H9 (cell line): Measurements from ENCODE around the gene RDM1. TPM values are rescaled to one million over a fixed set of nuclear protein-coding genes. Genes with fewer than 3 reads are reported as not detected.

Experiments used
- DNase-seq: peaks from one replicate; pipeline ENCODE4 v3.0.0-alpha.2; 2017
- H2AFZ ChIP-seq: one replicate; pipeline ENCODE4 v1.6.1; 2013; ENCODE audit warnings: mild to moderate bottlenecking, low read length, control low read depth, moderate library complexity
- H2AK5ac ChIP-seq: 2 replicates; pipeline ENCODE4 v1.6.1; 2013; ENCODE audit warnings: low read length, control low read depth, mixed read lengths; ENCODE audit not compliant: insufficient read length
- H2BK120ac ChIP-seq: one replicate; pipeline ENCODE4 v1.6.1; 2013; ENCODE audit warnings: low read depth, mild to moderate bottlenecking, low read length, control low read depth, inconsistent platforms; ENCODE audit not compliant: poor library complexity, severe bottlenecking
- H2BK12ac ChIP-seq: 2 replicates; pipeline ENCODE4 v1.6.1; 2013; ENCODE audit warnings: low read length, control low read depth, mixed read lengths, low read depth; ENCODE audit not compliant: insufficient read length
- H2BK15ac ChIP-seq: 2 replicates; pipeline ENCODE4 v1.6.1; 2013; ENCODE audit warnings: low read depth, low read length, control low read depth
- H2BK20ac ChIP-seq: one replicate; pipeline ENCODE4 v1.6.1; 2013; ENCODE audit warnings: low read depth, mild to moderate bottlenecking, low read length, control low read depth, inconsistent platforms; ENCODE audit not compliant: poor library complexity, severe bottlenecking
- H2BK5ac ChIP-seq: 2 replicates; pipeline ENCODE4 v1.6.1; 2013; ENCODE audit warnings: low read length, control low read depth, mixed read lengths; ENCODE audit not compliant: insufficient read length
- H3K14ac ChIP-seq: 2 replicates; pipeline ENCODE4 v1.6.1; 2013; ENCODE audit warnings: low read length, control low read depth; ENCODE audit not compliant: insufficient read depth
- H3K18ac ChIP-seq: 2 replicates; pipeline ENCODE4 v1.6.1; 2013; ENCODE audit warnings: low read depth, mild to moderate bottlenecking, mixed read lengths, low read length, control low read depth; ENCODE audit not compliant: insufficient read length
- H3K23ac ChIP-seq: 2 replicates; pipeline ENCODE4 v1.6.1; 2013; ENCODE audit warnings: low read length, control low read depth, mixed read lengths, low read depth; ENCODE audit not compliant: insufficient read length
- H3K23me2 ChIP-seq: 2 replicates; pipeline ENCODE4 v1.6.1; 2013; ENCODE audit warnings: low read depth, mild to moderate bottlenecking, mixed read lengths, low read length, control low read depth; ENCODE audit not compliant: insufficient read length, poor library complexity, severe bottlenecking
- H3K27ac ChIP-seq: 2 replicates; pipeline ENCODE4 v1.5.1; 2013; ENCODE audit warnings: low read length, control low read depth, mixed read lengths, low read depth; ENCODE audit not compliant: insufficient read length
- H3K27me3 ChIP-seq: 2 replicates; pipeline ENCODE4 v1.6.1; 2013; ENCODE audit warnings: low read length, control low read depth, inconsistent platforms; ENCODE audit not compliant: insufficient read depth
- H3K4ac ChIP-seq: 2 replicates; pipeline ENCODE4 v1.6.1; 2013; ENCODE audit warnings: low read depth, mild to moderate bottlenecking, control low read depth, inconsistent platforms, low read length, moderate library complexity
- H3K4me1 ChIP-seq: 2 replicates; pipeline ENCODE4 v1.6.1; 2013; ENCODE audit warnings: low read length, control low read depth, inconsistent platforms; ENCODE audit not compliant: insufficient read depth
- H3K4me2 ChIP-seq: 2 replicates; pipeline ENCODE4 v1.6.1; 2013; ENCODE audit warnings: low read length, control low read depth, mixed read lengths; ENCODE audit not compliant: insufficient read length, insufficient read depth
- H3K56ac ChIP-seq: 2 replicates; pipeline ENCODE4 v1.6.1; 2013; ENCODE audit warnings: low read depth, mild to moderate bottlenecking, mixed read lengths, low read length, control low read depth; ENCODE audit not compliant: insufficient read length
- H3K79me1 ChIP-seq: 2 replicates; pipeline ENCODE4 v1.6.1; 2013; ENCODE audit warnings: low read depth, mild to moderate bottlenecking, moderate library complexity, low read length, control low read depth, inconsistent platforms; ENCODE audit not compliant: insufficient read depth, poor library complexity, severe bottlenecking
- H3K79me2 ChIP-seq: 2 replicates; pipeline ENCODE4 v1.6.1; 2013; ENCODE audit warnings: low read length, control low read depth, inconsistent platforms; ENCODE audit not compliant: insufficient read depth
- H3K9ac ChIP-seq: 2 replicates; pipeline ENCODE4 v1.6.1; 2013; ENCODE audit warnings: low read length, control low read depth, mixed read lengths; ENCODE audit not compliant: insufficient read length; ENCODE audit errors: extremely low read depth
- H3K9me3 ChIP-seq: one replicate; pipeline ENCODE4 v1.6.1; 2013; ENCODE audit warnings: low read depth, low read length, inconsistent platforms; ENCODE audit not compliant: control insufficient read depth
- H3T11ph ChIP-seq: one replicate; pipeline ENCODE4 v1.6.1; 2013; ENCODE audit warnings: mild to moderate bottlenecking, low read length, control low read depth, inconsistent platforms
- H4K20me1 ChIP-seq: one replicate; pipeline ENCODE4 v1.6.1; 2013; ENCODE audit not compliant: control insufficient read depth, insufficient read length, insufficient read depth
- H4K5ac ChIP-seq: 2 replicates; pipeline ENCODE4 v1.6.1; 2013; ENCODE audit warnings: low read depth, mild to moderate bottlenecking, mixed read lengths, low read length, control low read depth; ENCODE audit not compliant: insufficient read length
- H4K8ac ChIP-seq: replicated peaks from 2 replicates; pipeline ENCODE4 v1.6.1; 2013; ENCODE audit warnings: low read length, control low read depth, mixed read lengths, low read depth; ENCODE audit not compliant: insufficient read length
- H4K91ac ChIP-seq: 2 replicates; pipeline ENCODE4 v1.6.1; 2013; ENCODE audit warnings: low read depth, mild to moderate bottlenecking, moderate library complexity, mixed read lengths, low read length, control low read depth; ENCODE audit not compliant: insufficient read length
- H3K27ac Mint-ChIP-seq, 3 experiments: 2 replicates in 2 of 3; 3 replicates in 1 of 3; pipeline ENCODE4 v1.8.0; 2020 to 2021; ENCODE audit warnings: mixed read lengths in 3 of 3, mild to moderate bottlenecking in 1 of 3, moderate library complexity in 1 of 3
- H3K27me3 Mint-ChIP-seq: 2 replicates; pipeline ENCODE4 v1.8.0; 2021; ENCODE audit warnings: low read depth, mild to moderate bottlenecking, moderate library complexity, mixed read lengths
- H3K36me3 Mint-ChIP-seq, 3 experiments: 2 replicates in 2 of 3; 3 replicates in 1 of 3; pipeline ENCODE4 v1.8.0; 2020 to 2021; ENCODE audit warnings: low read depth in 3 of 3, mixed read lengths in 3 of 3; ENCODE audit not compliant: insufficient read depth in 1 of 3
- H3K4me1 Mint-ChIP-seq, 2 experiments: 2 replicates each; pipeline ENCODE4 v1.8.0; 2020; ENCODE audit warnings: mixed read lengths in 2 of 2
- H3K4me3 Mint-ChIP-seq, 2 experiments: 2 replicates in 1 of 2; 3 replicates in 1 of 2; pipeline ENCODE4 v1.8.0; 2020 to 2021; ENCODE audit warnings: mild to moderate bottlenecking in 2 of 2, mixed read lengths in 2 of 2, moderate library complexity in 1 of 2
- H3K9me3 Mint-ChIP-seq, 2 experiments: 2 replicates in 1 of 2; 3 replicates in 1 of 2; pipeline ENCODE4 v1.8.0; 2020; ENCODE audit warnings: mild to moderate bottlenecking in 2 of 2, mixed read lengths in 2 of 2, moderate library complexity in 1 of 2
- CTCF ChIP-seq: fragments of 200-600 bp; sonication (generic); conservative IDR thresholded peaks from 3 replicates; pipeline ENCODE4 v1.8.0; 2021; ENCODE audit warnings: antibody characterized with exemption, mild to moderate bottlenecking
- total RNA-seq: library from RNA; stranded (reverse); gene quantifications from 2 replicates; pipeline ENCODE4 v1.2.1, GENCODE V29; 2021

RDM1 gene
- total RNA-seq, 1 experiment from 2014 or later = 9.0 TPM

- Histone ChIP-seq H4K20me1 (no peaks in the 10 kb centered on the region), H3T11ph (no peak overlapping the region), H3K27ac (no peak overlapping the region), H2AFZ (no peak overlapping the region), H2BK5ac (no peak overlapping the region), H2BK20ac (no peak overlapping the region), H3K4ac (no peak overlapping the region), H3K18ac (no peak overlapping the region), H3K4me1 (peaks cover 4% of the 10 kb centered on the region; the same call in 1 of the 2 replicates), H3K56ac (no peak overlapping the region), H3K27me3 (no peaks in the 10 kb centered on the region), H3K9me3 (no peaks in the 10 kb centered on the region), H4K8ac (no peak overlapping the region), H3K23me2 (peaks cover 3% of the 10 kb centered on the region), H3K23ac (no peak overlapping the region), H2BK15ac (no peak overlapping the region), H3K9ac (no peak overlapping the region), H2BK12ac (no peak overlapping the region), H2BK120ac (no peak overlapping the region), H3K14ac (no peak overlapping the region), H3K79me2 (no peaks in the 10 kb centered on the region), H4K5ac (no peak overlapping the region), H3K79me1 (no peaks in the 10 kb centered on the region), H2AK5ac (no peak overlapping the region), H3K4me2 (no peak overlapping the region), H4K91ac (no peak overlapping the region)
- no peak for TF ChIP-seq CTCF
- Mint-ChIP-seq H3K9me3 (no peaks in the 10 kb centered on the region), H3K27me3 (peaks cover 3% of the 10 kb centered on the region), H3K4me3 (no peak overlapping the region), H3K4me1 (peaks cover 18 to 20% of the 10 kb centered on the region in 2 experiments), H3K27ac (no peak overlapping the region), H3K36me3 (0 out of 7 replicates have a peak, but pooled peaks cover 0 to 6% (median 0%) of the 10 kb centered on the region in 3 experiments)
- no peak for DNase-seq
Measured at GRCh38 chr17:35932586-35932985, 2.0 kb upstream of the RDM1 start.
